Muscle of leg (tissue), 11 donors: ENCODE results near the gene LMF2. TPM values are rescaled to one million over a fixed set of nuclear protein-coding genes. Genes with fewer than 3 reads are reported as not detected.

Experiments
- DNase-seq: peaks from one replicate; pipeline ENCODE4 v3.0.0; 2013
- H3K27ac ChIP-seq: one replicate; pipeline ENCODE4 v1.5.1; 2013; ENCODE audit warnings: mild to moderate bottlenecking, low read length, control low read depth
- H3K27me3 ChIP-seq: one replicate; pipeline ENCODE4 v1.6.1; 2013; ENCODE audit warnings: low read length; ENCODE audit not compliant: control insufficient read depth, insufficient read depth
- H3K36me3 ChIP-seq: one replicate; pipeline ENCODE4 v1.6.1; 2013; ENCODE audit warnings: low read length; ENCODE audit not compliant: control insufficient read depth, insufficient read depth
- H3K4me1 ChIP-seq: one replicate; pipeline ENCODE4 v1.6.1; 2013; ENCODE audit warnings: low read length; ENCODE audit not compliant: control insufficient read depth, insufficient read depth
- H3K4me3 ChIP-seq: one replicate; pipeline ENCODE4 v1.5.1; 2013; ENCODE audit warnings: low read length, control low read depth
- H3K9me3 ChIP-seq: replicated peaks from 2 replicates; pipeline ENCODE4 v1.6.1; 2013; ENCODE audit warnings: low read depth, low read length; ENCODE audit not compliant: control insufficient read depth
- WGBS: methylation state at CpG from one replicate; pipeline ENCODE4 v1.1.5; 2013; ENCODE audit warnings: missing lambda C conversion rate; ENCODE audit not compliant: insufficient coverage; 5-methylcytosine and 5-hydroxymethylcytosine counted together
- polyA plus RNA-seq, 8 donors: library from polyadenylated mRNA; unstranded; fragments of 120-200 nt; gene quantifications; one replicate each; pipeline versions ENCODE4 v1.2.1 to v1.2.3, GENCODE V29; 2013; ENCODE audit warnings: inconsistent platforms in 1 of 8, low replicate concordance in 1 of 8; ENCODE audit not compliant: insufficient read length in 8 of 8, insufficient read depth in 1 of 8
- total RNA-seq: library from RNA; stranded (reverse); fragments of 120-200 nt; gene quantifications from one replicate; pipeline ENCODE4 v1.2.4, GENCODE V29; 2013

Gene LMF2
- total and polyA plus RNA-seq, 9 donors = 27.0 to 54.1 (median 44.4) TPM

DNA sequence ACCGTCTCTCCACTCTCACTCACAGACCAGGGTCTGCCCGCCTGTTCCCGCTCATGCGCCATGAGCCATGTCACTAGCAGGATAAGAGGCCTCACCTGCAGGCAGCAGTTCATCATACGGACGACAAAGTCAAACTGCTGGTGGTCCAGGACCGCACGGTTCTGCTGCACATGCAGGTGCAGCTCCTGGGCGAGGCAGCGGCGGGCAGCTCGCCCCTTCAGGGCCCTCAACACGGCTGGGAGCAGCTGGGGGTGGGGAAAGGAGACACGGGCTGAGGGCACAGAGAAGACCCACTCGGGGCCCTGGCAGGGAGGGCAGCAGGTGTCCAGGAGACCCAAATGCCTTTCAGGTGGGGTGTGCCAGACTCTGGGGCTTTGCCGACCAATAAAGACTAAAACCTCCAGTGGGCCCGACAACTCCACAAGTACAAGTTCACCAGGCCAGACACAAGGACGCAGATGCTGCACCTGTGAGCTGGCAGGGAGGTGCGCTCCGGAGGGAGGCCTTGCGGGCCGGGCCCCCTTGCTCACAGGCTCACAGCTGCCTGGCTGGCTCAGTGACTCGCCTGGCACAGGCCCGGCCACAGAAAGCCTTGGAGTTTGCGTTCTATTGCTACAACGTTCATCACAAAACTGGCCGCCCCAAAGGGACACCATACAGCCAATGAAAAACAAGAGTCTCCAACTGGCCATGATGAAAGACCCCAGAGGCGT lies 44.2 kb downstream of the LMF2 start:
- Histone ChIP-seq H3K27me3 (no peaks in the 10 kb centered on the region), H3K27ac (no peak overlapping the region), H3K4me3 (no peak overlapping the region), H3K36me3 (peaks cover 89% of the 10 kb centered on the region), H3K9me3 (no peaks in the 10 kb centered on the region), H3K4me1 (peaks cover 6% of the 10 kb centered on the region)
- 92% methylated on average over 26 of the region's 28 CpGs for WGBS
- DNase-seq = no peak

DNA sequence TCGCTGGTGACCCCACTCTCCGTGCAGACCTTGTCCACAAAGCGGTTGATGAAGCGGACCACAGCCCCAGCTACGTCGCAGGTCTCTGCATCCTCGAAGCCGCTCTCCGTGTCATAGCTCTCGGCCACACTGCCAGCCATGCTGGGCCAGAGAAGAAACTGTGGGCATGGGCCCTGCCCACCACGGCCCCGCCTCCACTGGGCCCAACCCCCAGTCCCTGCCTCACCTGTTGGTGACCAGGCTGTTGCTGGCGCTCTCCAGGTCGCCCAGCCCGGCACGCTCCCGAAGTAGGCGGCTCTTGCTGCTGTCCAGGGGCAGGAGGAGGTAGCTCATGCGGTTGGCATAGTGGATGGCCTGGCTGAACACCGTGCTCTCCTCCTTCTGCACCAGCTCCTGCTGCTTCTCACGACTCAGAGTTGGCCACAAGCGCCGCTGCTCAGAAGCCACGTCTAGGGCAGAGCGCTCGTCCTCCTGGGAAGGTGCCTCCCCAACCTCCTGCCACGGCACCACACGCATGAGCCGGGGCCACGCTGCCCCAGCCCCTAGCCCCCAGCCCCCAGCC lies 45.4 kb downstream of the LMF2 start:
- no peaks in the 10 kb centered on the region for H3K27me3 ChIP-seq
- WGBS = 91% methylated on average over 26 of the region's 30 CpGs

DNA sequence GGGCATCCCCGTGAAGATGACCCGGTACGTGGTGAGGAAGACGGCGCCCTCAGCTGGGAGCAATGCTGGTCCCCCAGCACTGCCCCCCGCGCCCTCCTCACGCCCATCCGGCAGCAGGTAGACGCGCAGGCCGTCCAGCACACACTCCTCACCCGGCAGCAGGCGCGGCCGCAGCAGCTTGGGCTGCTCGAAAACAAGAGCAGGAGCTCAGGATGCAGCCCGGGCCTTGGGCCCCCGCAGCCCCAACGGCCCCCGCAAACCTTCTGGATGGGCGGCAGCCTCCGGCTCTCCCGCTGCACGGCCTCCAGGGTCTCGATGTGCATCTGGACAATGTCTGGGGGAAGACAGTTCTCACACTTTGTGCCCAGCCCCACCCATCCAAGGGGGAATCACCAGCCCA lies 46.0 kb downstream of the LMF2 start:
- H3K4me1 ChIP-seq = no peaks in the 10 kb centered on the region
- no peaks in the 10 kb centered on the region for H3K27me3 ChIP-seq
- no peak overlapping the region for H3K4me3 ChIP-seq
- DNase-seq = no peak
- WGBS = 90% methylated on average over 26 of the region's 26 CpGs
- H3K27ac ChIP-seq = no peak overlapping the region
- peaks cover 96% of the 10 kb centered on the region for H3K36me3 ChIP-seq
- H3K9me3 ChIP-seq = no peaks in the 10 kb centered on the region

More for the DNA sequence above, 45.4 kb downstream of the LMF2 start:
- Histone ChIP-seq H3K4me1 (no peaks in the 10 kb centered on the region), H3K36me3 (peaks cover 96% of the 10 kb centered on the region), H3K4me3 (no peak overlapping the region), H3K27ac (no peak overlapping the region), H3K9me3 (no peaks in the 10 kb centered on the region)
- no peak for DNase-seq

DNA sequence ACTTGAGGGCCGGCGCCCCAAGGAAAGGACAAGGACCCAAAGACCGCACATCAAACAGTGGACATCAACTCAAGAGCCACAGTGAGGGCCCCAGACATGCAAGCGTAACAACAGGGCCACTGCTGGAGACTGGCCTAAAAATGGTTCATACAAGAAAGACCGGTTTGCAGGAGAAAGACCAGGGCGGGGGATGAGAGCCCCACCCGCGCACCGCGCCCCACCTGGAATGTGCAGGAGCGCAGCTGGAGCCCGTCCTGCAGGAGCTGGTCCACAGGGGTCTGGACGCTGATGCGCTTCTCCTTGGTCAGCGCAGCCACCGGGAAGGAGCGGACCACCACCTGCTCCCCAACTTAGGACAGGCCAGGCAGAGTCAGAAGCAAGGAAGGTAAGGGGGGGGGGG lies 46.6 kb downstream of the LMF2 start:
- H3K27ac ChIP-seq = no peak overlapping the region
- no peak for DNase-seq
- H3K9me3 ChIP-seq = no peaks in the 10 kb centered on the region
- peaks cover 95% of the 10 kb centered on the region for H3K36me3 ChIP-seq
- H3K4me3 ChIP-seq = no peak overlapping the region
- H3K4me1 ChIP-seq = no peaks in the 10 kb centered on the region
- no peaks in the 10 kb centered on the region for H3K27me3 ChIP-seq
- WGBS = 94% methylated on average over 14 of the region's 17 CpGs

DNA sequence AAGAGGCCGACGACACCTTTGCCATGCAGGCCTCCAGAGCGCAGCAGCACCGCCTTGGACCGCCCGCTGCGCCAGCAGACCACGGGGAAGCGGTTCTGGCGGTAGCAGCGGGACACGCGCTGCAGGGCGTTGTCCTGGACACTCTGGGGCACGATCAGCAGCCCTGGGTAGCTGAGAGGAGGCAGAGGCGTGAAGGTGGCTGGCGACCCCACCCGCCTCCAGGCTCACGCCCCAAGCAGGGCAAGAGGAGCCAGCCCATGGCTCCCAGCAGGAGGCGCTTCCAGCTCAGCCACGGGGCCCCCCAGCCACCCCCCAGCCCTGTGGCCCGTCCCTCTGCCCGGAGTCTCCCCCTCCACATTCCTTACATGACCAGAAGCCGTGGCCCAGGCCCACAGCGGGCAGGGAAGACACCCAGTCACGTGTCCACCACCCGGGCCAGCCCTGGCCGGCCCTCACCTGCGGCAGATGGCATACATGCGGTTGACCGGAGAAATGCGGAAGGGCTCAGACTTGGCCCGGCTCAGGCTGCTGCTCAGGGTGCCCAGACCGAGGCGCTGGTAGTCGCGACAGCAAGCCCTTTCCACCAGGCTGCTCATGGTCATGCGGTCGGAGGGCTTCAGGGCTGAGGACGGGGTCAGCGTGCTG lies 47.9 kb downstream of the LMF2 start:
- 93% methylated on average over 29 of the region's 41 CpGs for WGBS
- DNase-seq = no peak

DNA sequence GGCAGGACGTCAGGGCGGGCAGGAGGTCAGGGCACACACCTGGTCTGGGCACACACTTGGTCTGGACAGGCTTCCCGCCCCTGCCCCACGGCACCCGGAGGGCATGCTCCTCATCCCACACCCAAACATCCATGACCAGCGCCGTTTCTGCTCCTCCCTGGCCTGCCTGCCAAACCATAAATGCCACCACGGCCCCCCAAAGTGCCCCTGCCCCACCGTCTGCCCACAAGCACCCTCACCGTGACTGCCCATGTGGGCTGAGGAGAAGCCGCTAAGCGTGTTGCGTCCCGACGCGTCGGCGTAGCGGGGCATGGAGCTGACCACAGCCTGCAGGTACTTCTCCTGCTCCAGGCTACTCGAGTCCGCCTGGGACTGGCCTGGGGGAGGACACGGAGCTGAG lies 48.5 kb downstream of the LMF2 start:
- WGBS = 93% methylated on average over 22 of the region's 22 CpGs
- Histone ChIP-seq H3K27ac (no peak overlapping the region), H3K4me3 (no peak overlapping the region), H3K27me3 (no peaks in the 10 kb centered on the region), H3K9me3 (no peaks in the 10 kb centered on the region), H3K4me1 (no peaks in the 10 kb centered on the region), H3K36me3 (peaks cover 95% of the 10 kb centered on the region)
- no peak for DNase-seq

More for the DNA sequence above, 47.9 kb downstream of the LMF2 start:
- no peaks in the 10 kb centered on the region for H3K27me3 ChIP-seq
- no peaks in the 10 kb centered on the region for H3K9me3 ChIP-seq
- no peaks in the 10 kb centered on the region for H3K4me1 ChIP-seq
- no peak overlapping the region for H3K27ac ChIP-seq
- no peak overlapping the region for H3K4me3 ChIP-seq
- H3K36me3 ChIP-seq = peaks cover 95% of the 10 kb centered on the region

DNA sequence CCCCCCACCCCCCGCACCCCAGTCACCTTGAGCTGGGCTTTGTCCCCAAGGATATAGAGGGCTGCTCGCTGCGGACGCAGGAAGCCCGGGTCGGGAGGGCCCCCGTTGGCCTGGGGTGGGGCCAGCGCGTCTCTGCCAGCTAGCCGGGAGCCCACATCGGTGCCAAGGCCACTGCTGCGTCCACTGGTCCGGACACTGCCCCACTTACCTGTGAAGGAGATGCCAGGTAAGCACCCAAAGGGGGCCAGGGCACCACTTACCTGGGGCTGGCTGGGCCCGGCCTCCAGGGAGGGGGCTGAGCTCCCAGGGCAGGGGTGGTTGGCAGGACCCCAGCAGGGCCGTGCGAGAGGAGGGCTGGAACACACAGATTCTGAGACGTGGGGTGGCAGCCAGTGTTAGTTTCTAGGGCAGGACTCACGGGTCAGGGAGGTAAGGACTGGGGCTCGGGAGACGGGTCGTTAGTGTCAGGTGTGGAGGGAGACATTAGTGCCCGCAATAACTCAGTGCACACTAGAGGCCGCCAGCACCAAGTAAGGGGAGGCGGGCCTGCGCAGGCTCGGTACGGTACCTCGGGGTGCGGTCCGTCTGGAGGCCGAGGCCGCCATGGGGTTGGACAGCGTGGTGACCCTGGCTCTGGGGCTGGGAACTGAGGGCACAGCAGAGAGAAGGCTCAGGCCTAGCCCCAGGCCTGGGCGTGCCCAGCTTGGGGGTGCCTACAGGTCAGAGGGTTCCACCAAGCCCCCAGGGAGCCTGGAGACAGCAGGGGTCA lies 50.9 kb downstream of the LMF2 start:
- Histone ChIP-seq H3K27ac (no peak overlapping the region), H3K27me3 (no peaks in the 10 kb centered on the region), H3K4me3 (no peak overlapping the region), H3K36me3 (peaks cover 76% of the 10 kb centered on the region), H3K9me3 (no peaks in the 10 kb centered on the region), H3K4me1 (no peaks in the 10 kb centered on the region)
- 73% methylated on average over 32 of the region's 34 CpGs for WGBS
- DNase-seq = no peak

DNA sequence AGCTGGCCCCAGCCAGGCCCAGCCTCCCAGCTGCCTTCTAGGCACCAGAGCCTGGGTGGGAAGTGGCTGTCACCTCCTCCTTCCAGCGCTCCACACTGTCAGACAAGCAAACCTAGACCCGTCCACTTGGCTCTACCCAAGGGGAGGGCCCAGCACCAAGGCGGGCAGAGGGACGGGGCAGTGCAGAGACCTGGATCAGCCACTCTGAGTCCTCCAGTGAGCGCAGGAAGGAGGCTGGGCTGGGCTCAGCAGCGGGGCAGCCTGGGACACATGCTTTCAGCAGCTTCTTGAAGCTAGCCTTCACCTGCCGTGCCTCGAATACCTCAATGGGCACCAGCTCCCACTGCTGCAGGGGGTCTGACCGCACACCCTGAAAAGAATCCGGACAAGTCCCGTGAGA lies 51.5 kb downstream of the LMF2 start:
- peaks cover 73% of the 10 kb centered on the region for H3K36me3 ChIP-seq
- WGBS = 82% methylated on average over 8 of the region's 11 CpGs

DNA sequence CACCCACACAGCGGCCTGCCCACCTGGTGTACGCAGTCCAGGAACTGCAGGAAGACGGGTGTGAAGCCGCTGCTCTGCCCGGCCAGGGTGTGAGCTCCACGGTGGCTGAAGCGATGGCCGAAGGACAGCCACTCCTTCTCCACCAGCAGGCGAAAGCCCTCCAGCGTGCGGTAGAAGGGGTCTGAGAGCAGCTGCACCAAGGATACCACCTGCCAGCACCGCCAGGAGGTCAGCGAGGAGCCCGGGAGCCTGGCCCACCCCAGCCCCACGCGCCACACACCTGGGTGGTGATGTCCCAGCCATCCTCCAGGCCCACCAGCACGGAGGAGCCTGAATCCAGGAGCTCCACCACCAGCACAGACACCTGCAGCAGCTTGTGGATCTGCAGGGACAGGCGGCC lies 52.3 kb downstream of the LMF2 start:
- no peak for DNase-seq
- H3K9me3 ChIP-seq = no peaks in the 10 kb centered on the region
- peaks cover 70% of the 10 kb centered on the region for H3K36me3 ChIP-seq
- no peaks in the 10 kb centered on the region for H3K4me1 ChIP-seq
- no peak overlapping the region for H3K4me3 ChIP-seq
- H3K27me3 ChIP-seq = no peaks in the 10 kb centered on the region
- H3K27ac ChIP-seq = no peak overlapping the region
- WGBS = 96% methylated on average over 15 of the region's 18 CpGs

More for the DNA sequence above, 51.5 kb downstream of the LMF2 start:
- no peaks in the 10 kb centered on the region for H3K9me3 ChIP-seq
- no peaks in the 10 kb centered on the region for H3K4me1 ChIP-seq
- H3K4me3 ChIP-seq = no peak overlapping the region
- no peaks in the 10 kb centered on the region for H3K27me3 ChIP-seq
- no peak for DNase-seq
- H3K27ac ChIP-seq = no peak overlapping the region

DNA sequence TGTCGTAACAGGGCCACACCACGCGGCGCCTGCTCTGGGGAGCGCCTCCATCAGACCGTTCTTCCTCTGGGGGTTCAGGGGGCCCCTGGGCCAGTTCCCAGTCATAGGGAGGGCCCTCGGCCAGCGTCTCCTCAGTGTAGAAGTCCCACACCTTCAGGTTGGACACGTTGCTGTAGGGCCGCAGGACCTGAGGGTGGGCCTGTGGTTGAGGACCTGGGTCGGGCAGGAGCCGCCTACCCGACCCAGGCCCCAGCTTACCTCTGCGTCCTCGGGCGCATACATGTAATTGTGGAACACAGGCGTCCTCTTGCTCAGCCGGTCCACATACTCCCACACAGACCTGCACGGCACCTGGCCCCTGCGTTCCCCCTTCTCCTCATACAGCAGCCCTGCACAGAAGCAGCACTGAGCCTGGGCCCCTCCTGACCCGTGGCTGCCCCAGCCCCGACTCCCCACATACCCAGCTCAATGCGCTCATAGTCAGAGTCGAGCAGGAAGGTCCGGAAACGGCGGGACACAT lies 52.9 kb downstream of the LMF2 start:
- Histone ChIP-seq H3K27ac (no peak overlapping the region), H3K27me3 (no peaks in the 10 kb centered on the region), H3K36me3 (peaks cover 68% of the 10 kb centered on the region), H3K4me1 (no peaks in the 10 kb centered on the region), H3K4me3 (no peak overlapping the region), H3K9me3 (no peaks in the 10 kb centered on the region)
- 92% methylated on average over 27 of the region's 27 CpGs for WGBS
- DNase-seq = no peak
